Measurements from ENCODE around the gene SNCB.

Gene SNCB

GRCh38 chr5:176643491-176644219 lies 13.3 kb upstream of the SNCB start:
- DNase-seq = no peak

- DNase-seq = no peak
Measured at GRCh38 chr5:176642675-176643490, 12.5 kb upstream of the SNCB start.

- DNase-seq = no peak
Measured at GRCh38 chr5:176640616-176641015, 10.3 kb upstream of the SNCB start.

GRCh38 chr5:176639981-176640380 lies 9.6 kb upstream of the SNCB start:
- DNase-seq = no peak

- no peak for DNase-seq
Measured at GRCh38 chr5:176639208-176639607, 8.9 kb upstream of the SNCB start.

- DNase-seq = no peak
Measured at GRCh38 chr5:176638437-176638836, 8.1 kb upstream of the SNCB start.

GRCh38 chr5:176637556-176637955 lies 7.2 kb upstream of the SNCB start:
- DNase-seq = no peak

- no peak for DNase-seq
Measured at GRCh38 chr5:176636426-176636825, 6.1 kb upstream of the SNCB start.

- no peak for DNase-seq
Measured at GRCh38 chr5:176633598-176633997, 3.3 kb upstream of the SNCB start.

GRCh38 chr5:176632745-176633144 lies 2.4 kb upstream of the SNCB start:
- DNase-seq = no peak

- no peak for DNase-seq
Measured at GRCh38 chr5:176631383-176632200, 1.3 kb upstream of the SNCB start.

- no peak for DNase-seq
Measured at GRCh38 chr5:176630681-176631222, 418 bp upstream of the SNCB start.

GRCh38 chr5:176629317-176629852 lies 949 bp downstream of the SNCB start:
- no peak for DNase-seq

- DNase-seq = no peak
Measured at GRCh38 chr5:176628406-176629228, 1.7 kb downstream of the SNCB start.

- no peak for DNase-seq
Measured at GRCh38 chr5:176627582-176627981, 2.8 kb downstream of the SNCB start.

GRCh38 chr5:176626876-176627236 lies 3.5 kb downstream of the SNCB start:
- DNase-seq = no peak

GRCh38 chr5:176625966-176626875 lies 4.1 kb downstream of the SNCB start:
- no peak for DNase-seq

GRCh38 chr5:176625512-176625911 lies 4.8 kb downstream of the SNCB start:
- no peak for DNase-seq

- DNase-seq = no peak
Measured at GRCh38 chr5:176624938-176625337, 5.4 kb downstream of the SNCB start.

GRCh38 chr5:176624142-176624541 lies 6.2 kb downstream of the SNCB start:
- no peak for DNase-seq

GRCh38 chr5:176621661-176622079 lies 8.7 kb downstream of the SNCB start:
- DNase-seq = no peak
